LNCaP clone FGC (cell line): ENCODE data around the gene KIAA0319L.

Experiments
- DNase-seq: peaks from one replicate; pipeline ENCODE4 v3.0.0-alpha.2; 2011; ENCODE audit warnings: low read depth
- H3K4me3 ChIP-seq: 2 replicates; pipeline ENCODE4 v1.5.1; 2011; ENCODE audit warnings: mild to moderate bottlenecking, low read depth, low read length, control low read depth
- TF ChIP-seq, protein P1 (sequence below): IDR thresholded peaks from 2 replicates; pipeline ENCODE4 v1.5.1; 2012; ENCODE audit warnings: mild to moderate bottlenecking; ENCODE audit not compliant: control insufficient read depth, insufficient read depth; ENCODE audit errors: extremely low read depth

Gene KIAA0319L

DNA sequence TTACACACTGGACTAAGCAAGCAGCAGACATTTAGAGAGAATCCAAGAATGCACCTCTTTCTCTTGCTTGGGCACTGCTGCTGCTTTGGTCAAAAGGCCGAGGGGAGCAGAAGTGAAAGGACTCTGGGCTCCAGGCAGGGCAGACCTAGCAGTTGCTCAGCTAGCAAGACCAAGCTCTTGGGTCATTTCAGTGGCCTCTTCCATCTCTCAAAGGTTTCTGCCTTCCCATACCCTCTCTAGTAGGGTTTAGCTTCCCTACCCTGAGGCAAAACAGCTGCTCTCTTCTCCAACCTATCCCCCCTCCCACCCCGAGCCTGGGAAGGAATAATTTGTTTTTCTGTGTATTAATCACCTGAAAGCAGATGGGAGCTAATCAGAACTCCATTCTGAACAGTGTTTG, 41.7 kb upstream of the KIAA0319L start:
- no peak overlapping the region for H3K4me3 ChIP-seq
- TF ChIP-seq, protein P1, sequence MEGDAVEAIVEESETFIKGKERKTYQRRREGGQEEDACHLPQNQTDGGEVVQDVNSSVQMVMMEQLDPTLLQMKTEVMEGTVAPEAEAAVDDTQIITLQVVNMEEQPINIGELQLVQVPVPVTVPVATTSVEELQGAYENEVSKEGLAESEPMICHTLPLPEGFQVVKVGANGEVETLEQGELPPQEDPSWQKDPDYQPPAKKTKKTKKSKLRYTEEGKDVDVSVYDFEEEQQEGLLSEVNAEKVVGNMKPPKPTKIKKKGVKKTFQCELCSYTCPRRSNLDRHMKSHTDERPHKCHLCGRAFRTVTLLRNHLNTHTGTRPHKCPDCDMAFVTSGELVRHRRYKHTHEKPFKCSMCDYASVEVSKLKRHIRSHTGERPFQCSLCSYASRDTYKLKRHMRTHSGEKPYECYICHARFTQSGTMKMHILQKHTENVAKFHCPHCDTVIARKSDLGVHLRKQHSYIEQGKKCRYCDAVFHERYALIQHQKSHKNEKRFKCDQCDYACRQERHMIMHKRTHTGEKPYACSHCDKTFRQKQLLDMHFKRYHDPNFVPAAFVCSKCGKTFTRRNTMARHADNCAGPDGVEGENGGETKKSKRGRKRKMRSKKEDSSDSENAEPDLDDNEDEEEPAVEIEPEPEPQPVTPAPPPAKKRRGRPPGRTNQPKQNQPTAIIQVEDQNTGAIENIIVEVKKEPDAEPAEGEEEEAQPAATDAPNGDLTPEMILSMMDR = no peak
- DNase-seq = no peak

DNA sequence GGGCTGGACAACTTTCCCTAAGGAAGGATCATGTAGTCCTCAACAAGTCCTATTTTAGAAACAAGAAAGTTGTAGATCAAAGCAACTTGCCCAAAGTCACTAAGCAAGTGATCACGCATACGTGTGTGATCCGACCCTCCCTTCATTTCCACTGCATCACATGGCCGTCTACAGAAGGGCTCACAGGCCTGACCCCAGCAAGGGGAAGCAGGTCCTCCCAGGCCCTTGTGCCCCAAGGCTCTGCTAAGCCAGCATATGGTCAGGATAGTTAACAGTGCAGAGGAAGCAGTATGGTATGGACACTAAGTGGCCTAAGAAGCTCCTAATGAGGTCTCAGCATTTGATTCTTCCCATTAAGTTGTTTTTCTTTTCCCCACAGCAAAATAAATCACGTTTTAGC, 40.7 kb upstream of the KIAA0319L start:
- TF ChIP-seq, protein P1 = no peak
- H3K4me3 ChIP-seq = no peak overlapping the region
- DNase-seq = no peak

DNA sequence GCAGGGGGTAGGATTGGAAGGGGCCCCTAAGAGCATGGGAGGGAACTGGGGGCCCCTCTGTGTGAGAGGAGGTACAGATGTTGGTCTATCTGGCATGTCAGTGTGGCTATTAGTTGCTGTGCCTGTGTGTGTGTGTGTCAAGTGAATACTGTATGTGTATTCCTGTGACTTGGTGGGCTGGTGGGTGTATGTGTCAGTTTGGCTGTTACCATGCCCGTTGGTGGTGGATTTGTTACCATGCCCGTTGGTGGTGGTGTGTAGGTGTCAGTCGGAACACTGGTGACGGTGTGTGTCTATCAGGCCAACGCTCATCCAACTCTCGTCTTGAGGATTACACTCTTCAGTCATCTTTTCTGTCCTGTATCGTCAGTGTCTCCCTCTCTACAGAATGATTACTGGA, 38.5 kb upstream of the KIAA0319L start:
- TF ChIP-seq, protein P1 = no peak
- no peak for DNase-seq
- H3K4me3 ChIP-seq = no peak overlapping the region

GRCh38 chr1:35594005-35594760, 37.0 kb upstream of the KIAA0319L start:
- no peak overlapping the region for H3K4me3 ChIP-seq
- no peak for DNase-seq
- TF ChIP-seq, protein P1 = no peak

DNA sequence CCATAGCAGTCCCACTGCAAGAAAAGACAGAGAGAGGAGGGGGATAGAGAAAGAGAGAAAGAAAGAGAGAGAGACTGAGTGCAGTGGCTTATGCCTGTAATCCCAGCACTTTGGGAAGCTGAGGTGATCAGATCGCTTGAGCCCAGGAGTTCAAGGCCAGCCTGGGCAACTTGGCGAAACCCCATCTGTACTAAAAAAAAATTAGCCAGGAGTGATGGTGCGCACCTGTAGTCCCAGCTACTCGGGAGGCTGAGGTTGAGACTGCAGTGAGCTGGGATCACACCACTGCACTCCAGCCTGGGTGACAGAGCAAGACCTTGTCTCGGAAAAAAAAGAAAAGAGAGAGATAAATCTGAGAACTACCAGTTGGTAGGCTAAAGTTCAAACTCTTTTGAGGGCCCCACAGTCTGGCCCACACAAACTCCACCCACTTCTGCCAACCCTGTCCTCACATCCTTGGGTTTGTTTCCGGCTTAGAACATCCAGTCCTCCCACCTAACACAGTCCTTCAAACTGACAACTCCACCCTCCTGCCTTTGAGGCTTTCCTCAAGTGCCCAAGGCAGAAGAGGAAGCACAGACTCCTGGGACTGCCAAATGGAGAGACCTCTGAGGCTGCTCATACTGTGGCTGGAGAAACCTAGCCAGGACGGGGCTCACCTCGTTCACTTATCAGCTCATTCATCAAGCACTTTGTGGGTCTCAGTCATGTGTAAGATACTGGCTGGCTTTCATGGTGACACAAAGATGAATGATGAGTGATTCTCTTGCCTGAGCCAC, 36.0 kb upstream of the KIAA0319L start:
- TF ChIP-seq, protein P1 = no peak
- H3K4me3 ChIP-seq = no peak overlapping the region
- no peak for DNase-seq

- DNase-seq = no peak
- H3K4me3 ChIP-seq = no peak overlapping the region
- TF ChIP-seq, protein P1 = no peak
Observed at GRCh38 chr1:35591211-35591610, 34.0 kb upstream of the KIAA0319L start.
